ENCODE results near the gene PPT2. TPM values are rescaled to one million over a fixed set of nuclear protein-coding genes. Genes with fewer than 3 reads are reported as not detected.

The PPT2 gene
- total and polyA plus RNA-seq, 2 of the 13 experiments (the other 11 are each of a cell fraction or from before 2014, with no cell fraction given) = 39.2 to 61.8 TPM

DNA sequence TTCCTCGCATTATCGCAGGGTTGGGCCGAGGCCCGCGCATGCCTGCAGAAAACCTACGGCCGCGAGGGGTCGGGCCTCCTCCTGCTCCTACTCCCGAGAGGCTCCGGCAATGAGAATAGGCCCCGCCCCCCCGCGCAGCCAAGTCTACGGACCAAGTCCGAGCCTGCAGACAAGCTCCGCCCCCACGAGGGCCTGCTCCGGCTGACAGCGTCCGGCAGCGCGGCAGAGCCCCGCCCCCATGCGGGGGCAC, 41.6 kb downstream of the PPT2 start (continued):
- TF ChIP-seq, protein P1, sequence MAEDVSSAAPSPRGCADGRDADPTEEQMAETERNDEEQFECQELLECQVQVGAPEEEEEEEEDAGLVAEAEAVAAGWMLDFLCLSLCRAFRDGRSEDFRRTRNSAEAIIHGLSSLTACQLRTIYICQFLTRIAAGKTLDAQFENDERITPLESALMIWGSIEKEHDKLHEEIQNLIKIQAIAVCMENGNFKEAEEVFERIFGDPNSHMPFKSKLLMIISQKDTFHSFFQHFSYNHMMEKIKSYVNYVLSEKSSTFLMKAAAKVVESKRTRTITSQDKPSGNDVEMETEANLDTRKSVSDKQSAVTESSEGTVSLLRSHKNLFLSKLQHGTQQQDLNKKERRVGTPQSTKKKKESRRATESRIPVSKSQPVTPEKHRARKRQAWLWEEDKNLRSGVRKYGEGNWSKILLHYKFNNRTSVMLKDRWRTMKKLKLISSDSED (CRISPR knock-in tag; IDR thresholded peaks at IDR 0.05) = no peak
- TF ChIP-seq ZNF251 (CRISPR knock-in tag; IDR thresholded peaks at IDR 0.05) (no peak), PRMT3 (CRISPR knock-in tag; IDR thresholded peaks at IDR 0.05; ENCODE audit: borderline replicate concordance, low read depth) (no peak), NAIF1 (CRISPR knock-in tag; IDR thresholded peaks at IDR 0.05; ENCODE audit: borderline replicate concordance) (0 out of 2 replicates have a peak, but pooled peaks have one; percentile 42), ZNF75D (CRISPR knock-in tag; IDR thresholded peaks at IDR 0.05; ENCODE audit: borderline replicate concordance) (no peak), RFXANK (CRISPR knock-in tag; IDR thresholded peaks at IDR 0.05) (peak; percentile 24; the same call in 1 of the 2 replicates), SIN3A (IDR thresholded peaks at IDR 0.05; ENCODE audit: borderline replicate concordance, low read depth, low read length) (peak; percentile 80; the same call in 1 of the 2 replicates), RFX1 (IDR thresholded peaks at IDR 0.05) (no peak), YEATS4 (CRISPR knock-in tag; IDR thresholded peaks at IDR 0.05; ENCODE audit: borderline replicate concordance) (no peak), ZNF782 (CRISPR knock-in tag; IDR thresholded peaks at IDR 0.05; ENCODE audit: borderline replicate concordance) (no peak), ZNF331 (CRISPR knock-in tag; IDR thresholded peaks at IDR 0.05) (no peak), SAP130 (CRISPR knock-in tag; IDR thresholded peaks at IDR 0.05; ENCODE audit: low read depth) (peak; percentile 94), ZFX (CRISPR knock-in tag; IDR thresholded peaks at IDR 0.05; ENCODE audit: low read depth) (no peak), ZFP82 (CRISPR knock-in tag; IDR thresholded peaks at IDR 0.05; ENCODE audit: borderline replicate concordance) (no peak), ZNF564 (CRISPR knock-in tag; IDR thresholded peaks at IDR 0.05) (no peak)
- TF ChIP-seq, protein P2, sequence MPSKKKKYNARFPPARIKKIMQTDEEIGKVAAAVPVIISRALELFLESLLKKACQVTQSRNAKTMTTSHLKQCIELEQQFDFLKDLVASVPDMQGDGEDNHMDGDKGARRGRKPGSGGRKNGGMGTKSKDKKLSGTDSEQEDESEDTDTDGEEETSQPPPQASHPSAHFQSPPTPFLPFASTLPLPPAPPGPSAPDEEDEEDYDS (CRISPR knock-in tag; IDR thresholded peaks at IDR 0.05) = peak; percentile 76; the same call in 1 of the 2 replicates
- TF ChIP-seq, protein P3, sequence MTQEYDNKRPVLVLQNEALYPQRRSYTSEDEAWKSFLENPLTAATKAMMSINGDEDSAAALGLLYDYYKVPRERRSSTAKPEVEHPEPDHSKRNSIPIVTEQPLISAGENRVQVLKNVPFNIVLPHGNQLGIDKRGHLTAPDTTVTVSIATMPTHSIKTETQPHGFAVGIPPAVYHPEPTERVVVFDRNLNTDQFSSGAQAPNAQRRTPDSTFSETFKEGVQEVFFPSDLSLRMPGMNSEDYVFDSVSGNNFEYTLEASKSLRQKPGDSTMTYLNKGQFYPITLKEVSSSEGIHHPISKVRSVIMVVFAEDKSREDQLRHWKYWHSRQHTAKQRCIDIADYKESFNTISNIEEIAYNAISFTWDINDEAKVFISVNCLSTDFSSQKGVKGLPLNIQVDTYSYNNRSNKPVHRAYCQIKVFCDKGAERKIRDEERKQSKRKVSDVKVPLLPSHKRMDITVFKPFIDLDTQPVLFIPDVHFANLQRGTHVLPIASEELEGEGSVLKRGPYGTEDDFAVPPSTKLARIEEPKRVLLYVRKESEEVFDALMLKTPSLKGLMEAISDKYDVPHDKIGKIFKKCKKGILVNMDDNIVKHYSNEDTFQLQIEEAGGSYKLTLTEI (CRISPR knock-in tag; conservative IDR thresholded peaks at IDR 0.05) = no peak
- TF ChIP-seq, protein P4, sequence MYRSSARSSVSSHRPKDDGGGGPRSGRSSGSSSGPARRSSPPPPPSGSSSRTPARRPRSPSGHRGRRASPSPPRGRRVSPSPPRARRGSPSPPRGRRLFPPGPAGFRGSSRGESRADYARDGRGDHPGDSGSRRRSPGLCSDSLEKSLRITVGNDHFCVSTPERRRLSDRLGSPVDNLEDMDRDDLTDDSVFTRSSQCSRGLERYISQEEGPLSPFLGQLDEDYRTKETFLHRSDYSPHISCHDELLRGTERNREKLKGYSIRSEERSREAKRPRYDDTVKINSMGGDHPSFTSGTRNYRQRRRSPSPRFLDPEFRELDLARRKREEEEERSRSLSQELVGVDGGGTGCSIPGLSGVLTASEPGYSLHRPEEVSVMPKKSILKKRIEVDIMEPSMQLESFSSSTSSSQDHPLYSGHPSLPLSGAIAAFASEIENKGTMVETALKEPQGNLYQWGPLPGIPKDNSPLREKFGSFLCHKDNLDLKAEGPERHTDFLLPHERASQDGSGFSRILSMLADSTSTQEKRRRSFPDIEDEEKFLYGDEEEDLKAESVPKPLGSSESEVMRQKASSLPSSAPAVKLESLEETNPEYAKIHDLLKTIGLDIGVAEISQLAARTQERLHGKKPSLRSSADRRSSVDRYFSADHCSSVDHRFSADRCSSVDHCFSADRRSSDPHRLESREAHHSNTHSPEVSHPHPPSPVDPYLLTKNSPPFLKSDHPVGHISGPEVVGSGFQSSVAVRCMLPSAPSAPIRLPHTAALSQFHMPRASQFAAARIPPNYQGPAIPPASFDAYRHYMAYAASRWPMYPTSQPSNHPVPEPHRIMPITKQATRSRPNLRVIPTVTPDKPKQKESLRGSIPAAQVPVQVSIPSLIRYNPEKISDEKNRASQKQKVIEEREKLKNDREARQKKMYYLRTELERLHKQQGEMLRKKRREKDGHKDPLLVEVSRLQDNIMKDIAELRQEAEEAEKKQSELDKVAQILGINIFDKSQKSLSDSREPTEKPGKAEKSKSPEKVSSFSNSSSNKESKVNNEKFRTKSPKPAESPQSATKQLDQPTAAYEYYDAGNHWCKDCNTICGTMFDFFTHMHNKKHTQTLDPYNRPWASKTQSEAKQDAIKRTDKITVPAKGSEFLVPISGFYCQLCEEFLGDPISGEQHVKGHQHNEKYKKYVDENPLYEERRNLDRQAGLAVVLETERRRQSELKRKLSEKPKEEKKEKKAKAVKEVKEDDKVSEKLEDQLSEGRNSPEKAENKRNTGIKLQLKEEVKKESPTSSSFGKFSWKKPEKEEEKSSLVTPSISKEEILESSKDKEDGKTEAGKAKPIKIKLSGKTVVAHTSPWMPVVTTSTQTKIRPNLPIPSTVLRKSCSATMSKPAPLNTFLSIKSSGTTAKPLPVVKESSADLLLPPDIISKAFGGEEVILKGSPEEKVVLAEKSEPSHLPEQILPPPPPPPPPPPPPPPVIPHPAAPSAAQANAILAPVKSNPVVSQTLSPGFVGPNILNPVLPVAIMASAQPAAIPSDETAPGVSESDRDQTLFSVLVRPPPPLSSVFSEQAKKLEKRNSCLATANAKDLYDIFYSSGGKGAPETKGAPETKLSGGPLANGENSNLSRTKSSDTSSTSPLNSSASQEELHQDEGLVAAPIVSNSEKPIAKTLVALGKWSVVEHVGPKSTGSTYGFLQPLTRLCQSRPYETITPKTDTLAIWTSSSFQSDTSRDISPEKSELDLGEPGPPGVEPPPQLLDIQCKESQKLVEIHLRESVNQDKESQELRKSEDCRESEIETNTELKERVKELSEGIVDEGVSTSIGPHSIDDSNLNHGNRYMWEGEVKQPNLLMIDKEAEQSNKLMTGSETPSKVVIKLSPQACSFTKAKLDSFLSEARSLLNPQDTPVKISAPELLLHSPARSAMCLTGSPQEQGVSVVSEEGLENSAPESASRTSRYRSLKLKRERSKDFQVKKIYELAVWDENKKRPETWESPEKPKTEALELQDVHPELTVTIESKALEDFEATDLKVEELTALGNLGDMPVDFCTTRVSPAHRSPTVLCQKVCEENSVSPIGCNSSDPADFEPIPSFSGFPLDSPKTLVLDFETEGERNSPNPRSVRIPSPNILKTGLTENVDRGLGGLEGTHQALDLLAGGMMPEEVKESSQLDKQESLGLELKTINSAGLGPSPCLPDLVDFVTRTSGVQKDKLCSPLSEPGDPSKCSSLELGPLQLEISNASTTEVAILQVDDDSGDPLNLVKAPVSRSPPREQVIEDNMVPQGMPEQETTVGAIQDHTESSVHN (CRISPR knock-in tag; IDR thresholded peaks at IDR 0.05) = no peak
- TF ChIP-seq, protein P5, sequence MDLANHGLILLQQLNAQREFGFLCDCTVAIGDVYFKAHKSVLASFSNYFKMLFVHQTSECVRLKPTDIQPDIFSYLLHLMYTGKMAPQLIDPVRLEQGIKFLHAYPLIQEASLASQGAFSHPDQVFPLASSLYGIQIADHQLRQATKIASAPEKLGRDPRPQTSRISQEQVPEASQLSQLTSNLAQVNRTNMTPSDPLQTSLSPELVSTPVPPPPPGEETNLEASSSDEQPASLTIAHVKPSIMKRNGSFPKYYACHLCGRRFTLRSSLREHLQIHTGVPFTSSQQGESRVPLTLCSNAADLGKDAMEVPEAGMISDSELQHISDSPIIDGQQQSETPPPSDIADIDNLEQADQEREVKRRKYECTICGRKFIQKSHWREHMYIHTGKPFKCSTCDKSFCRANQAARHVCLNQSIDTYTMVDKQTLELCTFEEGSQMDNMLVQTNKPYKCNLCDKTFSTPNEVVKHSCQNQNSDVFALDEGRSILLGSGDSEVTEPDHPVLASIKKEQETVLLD (CRISPR knock-in tag; IDR thresholded peaks at IDR 0.05; ENCODE audit: low read depth) = peak; percentile 93; the same call in 1 of the 2 replicates
